Stimulated activated CD4-positive, alpha-beta T cell treated with anti-CD3 and anti-CD28 coated beads, Interleukin-4, amount 100 ng/mL, for 48 hours (primary cell): ENCODE measurements around the gene SRPK3.

Source experiments
- DNase-seq, 2 donors: peaks; one replicate each; pipeline ENCODE4 v3.0.0-alpha.2; 2020; ENCODE audit warnings: low read depth in 2 of 2

SRPK3 gene

DNA sequence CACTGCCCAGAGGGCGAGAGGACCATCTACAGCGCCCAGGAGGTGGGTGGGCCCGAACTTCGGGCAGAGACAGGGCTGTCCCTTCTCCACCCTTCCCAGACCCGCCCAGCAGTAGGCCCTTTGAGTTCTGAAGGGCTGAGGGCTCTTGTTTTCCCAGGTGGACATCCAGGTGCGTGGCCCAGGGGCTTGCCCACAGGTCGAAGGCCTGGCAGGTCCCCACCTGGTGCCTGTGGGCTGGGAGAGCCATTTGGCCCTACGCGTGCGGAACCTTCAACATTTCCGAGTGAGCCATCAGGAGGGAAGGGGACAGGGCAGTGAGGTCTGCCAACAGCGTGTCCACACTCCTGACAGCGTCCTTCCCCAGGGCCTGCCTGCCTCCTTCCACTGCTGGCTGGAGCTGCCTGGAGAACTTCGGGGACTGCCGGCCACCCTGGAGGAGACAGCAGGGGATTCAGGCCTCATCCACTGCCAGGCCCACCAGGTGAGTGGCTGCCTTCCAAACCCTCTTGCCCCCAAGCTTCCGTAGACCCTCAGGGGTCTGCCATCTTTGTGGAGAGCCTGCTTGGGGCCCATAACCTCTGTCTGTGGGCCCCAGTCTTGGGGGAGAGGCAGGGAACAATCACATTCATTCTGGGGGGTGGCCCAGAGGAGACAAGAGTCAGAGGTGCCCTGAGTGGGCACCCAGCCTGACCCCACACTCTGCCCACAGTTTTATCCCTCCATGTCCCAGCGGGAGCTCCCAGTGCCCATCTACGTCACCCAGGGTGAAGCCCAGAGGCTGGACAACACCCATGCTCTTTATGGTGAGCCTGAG is 10.0 kb upstream of the SRPK3 start:
- DNase-seq = no peak

DNA sequence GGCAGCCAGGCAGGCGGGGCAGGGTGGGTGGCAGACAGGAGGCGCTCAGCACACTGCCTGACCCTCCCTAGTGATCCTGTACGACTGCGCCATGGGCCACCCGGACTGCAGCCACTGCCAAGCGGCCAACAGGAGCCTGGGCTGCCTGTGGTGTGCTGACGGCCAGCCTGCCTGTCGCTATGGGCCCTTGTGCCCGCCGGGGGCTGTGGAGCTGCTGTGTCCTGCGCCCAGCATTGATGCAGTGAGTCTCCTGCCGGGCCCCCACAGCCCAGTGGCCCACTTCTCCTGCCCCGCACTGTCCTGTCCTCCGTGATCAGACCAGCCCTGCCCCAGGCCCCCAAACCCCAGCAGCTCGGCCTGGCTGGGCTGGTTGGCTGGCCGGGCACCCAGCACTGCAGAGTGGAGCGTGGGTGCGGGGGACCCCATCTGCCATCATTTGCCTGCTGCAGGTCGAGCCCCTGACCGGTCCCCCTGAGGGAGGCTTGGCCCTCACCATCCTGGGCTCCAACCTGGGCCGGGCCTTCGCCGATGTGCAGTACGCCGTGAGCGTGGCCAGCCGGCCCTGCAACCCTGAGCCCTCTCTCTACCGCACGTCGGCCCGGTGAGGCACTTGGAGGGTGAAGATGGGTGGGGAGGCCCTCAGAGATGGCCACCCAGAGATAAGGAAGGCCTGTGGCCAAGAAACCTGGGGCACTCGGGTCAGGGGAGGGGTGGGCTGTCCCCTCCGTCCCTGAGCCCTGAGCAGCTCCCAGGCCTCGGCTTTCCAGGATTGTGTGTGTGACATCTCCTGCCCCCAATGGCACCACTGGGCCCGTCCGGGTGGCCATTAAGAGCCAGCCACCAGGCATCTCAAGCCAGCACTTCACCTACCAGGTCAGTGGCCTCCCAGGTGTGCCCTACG is 9.2 kb upstream of the SRPK3 start:
- no peak for DNase-seq

DNA sequence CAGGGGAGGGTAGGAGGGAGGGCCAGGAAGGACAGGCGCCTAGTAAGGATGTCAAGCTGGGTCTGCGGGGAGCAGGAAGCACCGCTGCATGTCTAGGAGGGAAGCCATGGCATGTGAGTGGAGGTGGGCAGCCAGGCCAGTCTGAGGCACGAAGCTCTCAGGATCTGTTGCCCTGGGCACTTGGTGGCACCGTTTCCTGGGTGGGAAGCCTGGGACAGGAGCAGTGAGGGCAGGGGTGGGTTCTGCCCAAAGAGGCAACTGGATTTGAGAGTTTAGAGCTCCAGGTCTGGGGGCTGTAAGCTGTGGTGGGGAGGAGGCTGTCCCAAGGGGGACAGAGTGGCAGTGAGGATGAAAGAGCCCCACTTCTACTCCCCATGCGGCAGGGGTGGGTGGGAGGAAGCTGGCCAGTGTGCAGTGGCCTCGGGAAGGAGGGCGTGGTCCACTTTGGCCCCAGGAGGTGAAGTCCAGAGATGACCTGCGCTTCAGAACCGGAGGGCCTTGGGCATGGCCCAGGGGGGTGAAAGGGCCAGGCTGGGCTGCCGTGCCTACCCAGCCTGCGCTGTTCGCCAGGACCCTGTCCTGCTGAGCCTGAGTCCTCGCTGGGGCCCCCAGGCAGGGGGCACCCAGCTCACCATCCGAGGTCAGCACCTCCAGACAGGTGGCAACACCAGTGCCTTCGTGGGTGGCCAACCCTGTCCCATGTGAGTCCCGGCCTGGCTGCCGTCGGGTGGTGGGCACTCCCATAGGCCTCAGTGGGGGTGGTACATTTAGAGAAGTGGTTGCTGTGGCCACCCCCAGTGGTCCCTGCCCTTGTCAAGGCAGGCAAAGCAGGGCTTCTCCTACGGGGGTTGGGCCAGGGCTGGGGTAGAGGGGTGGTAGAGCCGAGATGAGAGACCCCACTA is 8.3 kb upstream of the SRPK3 start:
- DNase-seq = no peak

DNA sequence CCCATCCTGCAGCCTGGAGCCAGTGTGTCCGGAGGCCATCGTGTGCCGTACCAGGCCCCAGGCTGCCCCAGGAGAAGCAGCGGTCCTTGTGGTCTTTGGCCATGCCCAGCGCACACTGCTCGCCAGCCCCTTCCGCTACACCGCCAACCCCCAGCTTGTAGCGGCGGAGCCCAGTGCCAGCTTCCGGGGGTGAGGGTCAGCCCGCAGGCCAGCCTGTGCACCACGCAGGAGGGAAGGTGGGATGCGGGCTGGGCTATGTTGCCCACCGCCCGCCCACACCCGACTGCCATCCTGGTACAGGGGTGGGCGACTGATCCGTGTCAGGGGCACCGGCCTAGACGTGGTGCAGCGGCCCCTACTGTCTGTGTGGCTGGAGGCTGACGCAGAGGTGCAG is 7.6 kb upstream of the SRPK3 start:
- no peak for DNase-seq

DNA sequence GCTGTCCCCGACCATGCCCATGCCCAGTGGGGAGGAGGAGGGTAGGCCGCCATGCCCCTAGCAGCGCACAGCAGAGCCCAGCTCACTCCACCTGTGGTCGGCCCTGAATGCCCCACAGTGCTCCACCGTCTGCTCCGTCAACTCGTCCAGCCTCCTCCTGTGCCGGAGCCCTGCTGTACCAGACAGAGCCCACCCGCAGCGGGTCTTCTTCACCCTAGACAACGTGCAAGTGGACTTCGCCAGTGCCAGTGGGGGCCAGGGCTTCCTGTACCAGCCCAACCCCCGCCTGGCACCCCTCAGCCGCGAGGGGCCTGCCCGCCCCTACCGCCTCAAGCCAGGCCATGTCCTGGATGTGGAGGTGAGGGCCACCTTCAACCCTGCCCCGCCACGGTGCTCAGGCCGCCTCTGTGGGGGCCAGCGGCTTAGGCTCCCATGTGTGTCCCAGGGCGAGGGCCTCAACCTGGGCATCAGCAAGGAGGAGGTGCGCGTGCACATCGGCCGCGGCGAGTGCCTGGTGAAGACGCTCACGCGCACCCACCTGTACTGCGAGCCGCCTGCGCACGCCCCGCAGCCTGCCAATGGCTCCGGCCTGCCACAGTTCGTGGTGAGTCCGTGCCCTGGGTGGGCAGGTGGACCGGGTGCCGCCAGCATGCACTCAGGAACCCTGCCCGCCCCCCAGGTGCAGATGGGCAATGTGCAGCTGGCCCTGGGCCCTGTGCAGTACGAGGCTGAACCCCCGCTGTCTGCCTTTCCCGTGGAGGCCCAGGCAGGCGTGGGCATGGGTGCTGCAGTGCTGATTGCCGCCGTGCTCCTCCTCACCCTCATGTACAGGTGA is 6.9 kb upstream of the SRPK3 start:
- DNase-seq = no peak

DNA sequence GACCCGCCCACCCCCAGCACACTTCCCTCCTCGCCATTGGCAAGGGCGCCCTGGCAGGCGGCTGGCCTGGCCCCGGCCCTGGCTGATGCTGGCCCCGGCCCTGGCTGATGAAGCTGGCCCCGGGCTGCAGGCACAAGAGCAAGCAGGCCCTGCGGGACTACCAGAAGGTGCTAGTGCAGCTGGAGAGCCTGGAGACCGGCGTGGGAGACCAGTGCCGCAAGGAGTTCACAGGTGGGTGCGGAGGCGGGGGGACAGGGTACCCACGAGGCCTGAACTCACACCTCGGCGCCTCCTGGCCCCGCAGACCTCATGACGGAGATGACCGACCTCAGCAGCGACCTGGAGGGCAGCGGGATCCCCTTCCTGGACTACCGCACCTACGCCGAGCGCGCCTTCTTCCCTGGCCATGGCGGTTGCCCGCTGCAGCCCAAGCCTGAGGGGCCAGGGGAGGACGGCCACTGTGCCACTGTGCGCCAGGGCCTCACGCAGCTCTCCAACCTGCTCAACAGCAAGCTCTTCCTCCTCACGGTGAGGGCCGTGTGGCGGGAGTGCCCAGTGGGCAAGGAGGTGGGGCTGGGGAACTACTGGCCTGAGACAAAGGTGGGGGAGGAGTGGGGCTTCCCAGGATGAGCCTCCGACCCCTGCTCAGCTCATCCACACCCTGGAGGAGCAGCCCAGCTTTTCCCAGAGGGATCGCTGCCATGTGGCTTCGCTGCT is 6.1 kb upstream of the SRPK3 start:
- DNase-seq = no peak

DNA sequence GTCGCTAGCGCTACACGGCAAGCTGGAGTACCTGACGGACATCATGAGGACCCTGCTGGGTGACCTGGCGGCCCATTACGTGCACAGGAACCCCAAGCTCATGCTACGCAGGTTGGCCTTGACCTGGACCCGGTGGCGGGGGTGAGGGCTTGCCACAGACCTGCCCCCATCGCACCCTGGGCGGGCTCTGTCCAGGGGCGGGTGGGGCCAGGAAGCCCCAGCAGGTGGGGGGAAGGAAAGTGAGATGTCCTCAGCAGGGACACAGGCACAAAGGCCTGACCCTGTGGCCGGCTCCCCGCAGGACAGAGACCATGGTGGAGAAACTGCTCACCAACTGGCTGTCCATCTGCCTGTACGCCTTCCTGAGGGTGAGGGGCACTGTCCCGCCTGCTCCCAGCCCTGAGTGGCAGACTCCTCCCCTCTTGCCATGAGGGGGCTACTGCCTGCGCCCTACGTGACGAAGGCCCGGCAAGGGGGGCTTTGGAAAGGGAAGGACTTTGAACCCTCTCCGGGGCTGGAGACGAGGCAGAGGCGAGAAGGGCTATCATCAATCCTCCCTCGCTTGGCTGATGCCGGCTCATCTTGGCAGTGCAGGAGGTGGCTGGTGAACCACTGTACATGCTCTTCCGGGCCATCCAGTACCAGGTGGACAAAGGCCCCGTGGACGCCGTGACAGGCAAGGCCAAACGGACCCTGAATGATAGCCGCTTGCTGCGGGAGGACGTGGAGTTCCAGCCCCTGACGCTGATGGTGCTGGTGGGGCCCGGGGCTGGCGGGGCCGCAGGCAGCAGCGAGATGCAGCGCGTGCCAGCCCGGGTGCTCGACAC is 5.3 kb upstream of the SRPK3 start:
- DNase-seq = no peak

DNA sequence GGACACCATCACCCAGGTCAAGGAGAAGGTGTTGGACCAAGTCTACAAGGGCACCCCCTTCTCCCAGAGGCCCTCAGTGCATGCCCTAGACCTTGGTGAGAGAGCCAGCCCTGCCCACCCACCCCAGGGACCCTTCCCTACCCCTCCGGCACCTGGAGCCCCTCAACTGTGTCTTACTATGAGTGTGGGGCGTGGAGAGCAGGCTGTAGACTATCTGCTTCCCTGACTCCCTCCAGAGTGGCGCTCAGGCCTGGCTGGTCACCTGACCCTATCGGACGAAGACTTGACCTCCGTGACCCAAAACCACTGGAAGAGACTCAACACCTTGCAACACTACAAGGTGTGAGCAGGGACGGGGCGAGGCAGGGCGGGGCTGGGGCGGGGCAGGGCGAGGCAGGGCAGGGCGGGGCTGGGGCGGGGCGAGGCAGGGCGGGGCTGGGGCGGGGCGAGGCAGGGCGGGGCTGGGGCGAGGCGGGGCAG is 4.7 kb upstream of the SRPK3 start:
- DNase-seq = no peak

DNA sequence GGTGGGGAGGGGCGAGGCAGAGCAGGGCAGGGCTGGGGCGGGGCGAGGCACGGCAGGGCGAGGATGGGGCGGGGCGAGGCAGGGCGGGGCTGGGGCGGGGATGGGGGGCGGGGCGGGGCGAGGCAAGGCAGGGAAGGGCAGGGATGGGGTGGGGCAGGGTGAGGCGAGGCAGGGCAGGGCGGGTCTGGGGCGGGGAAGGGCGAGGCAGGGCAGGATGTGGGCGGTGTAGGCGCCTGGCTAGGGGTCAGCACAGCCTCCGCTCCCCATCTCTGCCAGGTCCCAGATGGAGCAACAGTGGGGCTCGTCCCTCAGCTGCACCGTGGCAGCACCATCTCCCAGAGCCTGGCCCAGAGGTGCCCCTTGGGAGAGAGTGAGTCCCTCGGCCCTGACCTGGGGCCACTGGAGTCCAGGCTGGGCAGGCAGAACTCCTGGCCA is 4.2 kb upstream of the SRPK3 start:
- DNase-seq = no peak

DNA sequence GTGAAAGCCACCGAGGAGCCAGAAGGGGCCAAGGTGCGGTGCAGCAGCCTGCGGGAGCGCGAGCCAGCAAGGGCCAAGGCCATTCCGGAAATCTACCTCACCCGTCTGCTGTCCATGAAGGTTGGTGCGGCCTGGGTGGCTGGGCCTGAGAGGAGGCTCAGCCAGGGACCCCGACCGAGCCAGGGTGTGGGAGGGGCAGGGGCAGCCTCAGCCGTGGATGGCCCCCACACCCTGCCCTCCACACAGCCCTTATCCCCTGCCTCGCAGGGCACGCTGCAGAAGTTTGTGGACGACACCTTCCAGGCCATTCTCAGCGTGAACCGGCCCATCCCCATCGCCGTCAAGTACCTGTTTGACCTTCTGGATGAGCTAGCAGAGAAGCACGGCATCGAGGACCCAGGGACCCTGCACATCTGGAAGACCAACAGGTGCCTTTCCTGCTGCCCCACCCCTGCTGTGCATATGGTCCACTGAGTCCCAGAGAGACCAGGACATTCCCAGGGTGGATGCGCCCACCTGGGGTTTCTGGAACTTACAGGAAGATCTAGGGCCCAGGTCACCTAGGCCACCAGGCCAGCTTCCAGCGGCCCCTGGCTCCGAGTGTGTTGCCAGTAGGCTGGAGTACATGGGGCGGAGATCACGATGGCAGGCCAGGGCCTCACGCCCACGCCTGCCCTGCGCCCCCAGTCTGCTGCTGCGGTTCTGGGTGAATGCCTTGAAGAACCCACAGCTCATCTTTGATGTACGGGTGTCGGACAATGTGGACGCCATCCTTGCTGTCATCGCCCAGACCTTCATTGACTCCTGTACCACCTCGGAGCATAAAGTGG is 3.4 kb upstream of the SRPK3 start:
- DNase-seq = no peak

DNA sequence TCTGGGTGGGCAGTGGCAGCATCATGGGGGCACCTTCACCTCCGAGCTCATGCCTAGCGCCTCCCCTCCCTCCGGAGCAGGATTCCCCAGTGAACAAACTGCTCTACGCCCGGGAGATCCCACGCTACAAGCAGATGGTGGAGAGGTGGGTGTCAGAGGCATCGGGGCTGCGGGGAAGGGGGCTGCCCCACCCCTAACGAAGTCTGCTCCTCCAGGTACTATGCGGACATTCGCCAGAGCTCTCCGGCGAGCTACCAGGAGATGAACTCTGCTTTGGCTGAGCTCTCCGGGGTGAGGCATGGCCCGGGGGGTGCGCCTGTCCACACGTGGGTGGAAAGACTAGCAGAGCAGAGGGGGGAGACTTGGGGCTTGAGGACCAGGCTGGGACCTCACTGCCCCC is 2.7 kb upstream of the SRPK3 start:
- DNase-seq = no peak

DNA sequence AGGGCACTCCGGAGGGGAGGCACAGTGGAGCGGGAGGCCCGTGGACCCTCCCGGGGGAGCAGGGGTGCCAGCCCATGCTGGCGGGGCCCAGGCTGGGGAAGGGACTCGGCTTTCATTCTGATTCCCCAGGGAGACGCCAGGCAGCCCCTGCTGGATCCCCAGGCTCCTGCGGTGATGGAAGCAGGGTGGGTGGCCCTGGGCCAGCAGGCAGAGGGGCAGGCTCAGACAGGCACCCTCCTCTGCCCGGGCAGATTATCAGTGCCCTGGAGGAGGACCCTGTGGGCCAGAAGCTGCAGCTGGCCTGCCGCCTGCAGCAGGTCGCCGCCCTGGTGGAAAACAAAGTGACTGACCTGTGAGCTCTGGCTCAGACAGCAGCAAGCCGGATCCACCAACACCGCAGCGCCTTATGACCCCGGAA is 2.1 kb upstream of the SRPK3 start:
- DNase-seq = no peak

DNA sequence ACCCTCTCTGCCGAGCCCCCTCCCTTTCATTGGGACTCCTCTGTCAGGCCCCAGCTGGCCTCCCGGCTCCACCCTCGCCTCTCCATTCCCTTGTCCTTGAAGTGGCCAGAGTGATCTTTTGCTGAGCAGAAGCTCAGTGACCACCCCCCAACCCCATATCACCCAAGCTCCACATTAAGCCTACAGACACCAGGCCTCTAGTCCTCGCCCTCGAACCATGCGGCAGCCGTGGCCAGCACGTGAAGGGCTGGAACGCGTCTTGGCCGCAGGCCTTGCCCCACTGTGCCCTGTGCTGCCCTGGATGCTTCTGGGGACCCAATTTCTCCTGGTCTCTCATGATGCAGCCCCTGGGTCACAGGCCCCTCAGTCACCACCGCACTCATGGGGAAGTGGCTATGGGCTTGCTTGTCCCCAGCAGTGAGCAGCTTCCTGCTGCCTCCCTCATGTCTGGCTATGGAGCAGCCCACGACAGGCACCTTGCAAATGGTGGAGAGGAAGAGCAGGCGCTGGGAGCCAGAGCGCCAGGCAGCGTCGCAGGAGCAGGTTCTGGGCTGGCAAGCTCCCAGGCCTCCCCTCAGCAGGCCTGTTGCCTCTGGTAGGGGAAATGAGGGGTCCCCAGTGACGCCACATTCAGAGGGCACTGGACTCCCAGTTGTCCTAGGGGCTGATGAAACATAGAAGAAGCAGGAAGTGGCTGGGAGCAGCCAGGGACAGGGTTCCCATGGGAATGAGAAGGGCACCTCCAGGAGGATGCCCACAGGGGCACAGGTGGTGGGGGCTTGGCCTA is 757 bp upstream of the SRPK3 start:
- no peak for DNase-seq

DNA sequence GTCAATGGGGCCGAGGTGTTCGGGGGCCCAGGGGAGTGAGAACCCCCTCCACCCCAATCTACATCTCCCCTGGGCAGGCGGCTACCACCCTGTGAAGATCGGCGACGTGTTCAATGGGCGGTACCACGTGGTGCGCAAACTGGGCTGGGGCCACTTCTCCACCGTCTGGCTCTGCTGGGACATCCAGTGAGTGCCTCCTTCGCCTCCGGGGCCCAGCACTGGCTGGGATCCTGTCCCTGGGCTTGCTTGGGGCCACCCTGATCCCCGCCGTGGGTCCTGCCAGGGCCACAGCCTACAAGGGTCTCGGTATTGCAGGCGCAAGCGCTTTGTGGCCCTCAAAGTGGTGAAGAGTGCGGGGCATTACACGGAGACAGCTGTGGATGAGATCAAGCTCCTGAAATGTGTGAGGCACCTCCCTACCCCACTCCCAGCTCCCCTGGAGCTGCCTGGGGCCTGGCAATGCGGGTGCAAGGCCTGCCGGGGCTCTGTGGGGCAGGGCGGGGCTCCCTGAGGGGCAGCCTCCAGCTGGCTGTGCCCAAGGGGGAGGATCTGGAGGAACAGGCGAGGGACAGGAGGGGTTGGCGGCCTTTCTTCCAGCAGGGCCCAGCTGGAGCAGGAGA is 697 bp downstream of the SRPK3 start:
- DNase-seq = no peak

DNA sequence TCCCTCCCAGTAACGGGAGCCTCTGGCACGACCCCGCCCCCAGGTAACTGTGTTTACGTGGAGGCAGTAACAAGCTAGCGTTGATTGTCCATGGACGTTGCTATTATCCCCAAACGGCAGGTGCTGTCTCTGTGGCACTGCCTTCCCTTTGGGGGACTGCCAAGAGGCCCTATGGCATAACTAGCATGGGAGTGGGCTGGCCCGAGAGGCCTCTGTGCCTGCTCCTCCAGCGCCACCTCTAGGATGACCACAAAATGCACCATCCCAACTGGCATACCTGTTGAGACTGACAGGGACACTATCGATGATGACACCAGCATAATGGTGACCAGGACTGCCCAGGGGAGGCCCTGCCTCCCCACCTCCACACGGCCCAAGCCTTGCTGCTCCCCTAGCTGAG is 1.5 kb downstream of the SRPK3 start:
- no peak for DNase-seq

DNA sequence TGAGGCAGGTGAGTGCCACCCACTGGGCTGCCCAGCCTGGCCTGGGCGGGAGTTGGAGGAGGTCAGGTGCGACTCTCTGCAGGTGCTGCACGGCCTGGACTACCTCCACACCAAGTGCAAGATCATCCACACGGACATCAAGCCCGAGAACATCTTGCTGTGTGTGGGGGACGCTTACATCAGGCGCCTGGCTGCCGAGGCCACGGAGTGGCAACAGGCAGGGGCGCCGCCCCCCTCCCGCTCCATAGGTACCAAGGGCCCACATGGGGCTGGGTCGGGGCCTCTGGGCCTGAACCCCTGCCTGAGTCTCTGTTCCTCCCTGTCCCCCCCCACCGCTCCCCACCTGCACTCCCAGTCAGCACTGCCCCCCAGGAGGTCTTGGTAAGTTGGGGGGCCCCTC is 2.0 kb downstream of the SRPK3 start:
- no peak for DNase-seq

DNA sequence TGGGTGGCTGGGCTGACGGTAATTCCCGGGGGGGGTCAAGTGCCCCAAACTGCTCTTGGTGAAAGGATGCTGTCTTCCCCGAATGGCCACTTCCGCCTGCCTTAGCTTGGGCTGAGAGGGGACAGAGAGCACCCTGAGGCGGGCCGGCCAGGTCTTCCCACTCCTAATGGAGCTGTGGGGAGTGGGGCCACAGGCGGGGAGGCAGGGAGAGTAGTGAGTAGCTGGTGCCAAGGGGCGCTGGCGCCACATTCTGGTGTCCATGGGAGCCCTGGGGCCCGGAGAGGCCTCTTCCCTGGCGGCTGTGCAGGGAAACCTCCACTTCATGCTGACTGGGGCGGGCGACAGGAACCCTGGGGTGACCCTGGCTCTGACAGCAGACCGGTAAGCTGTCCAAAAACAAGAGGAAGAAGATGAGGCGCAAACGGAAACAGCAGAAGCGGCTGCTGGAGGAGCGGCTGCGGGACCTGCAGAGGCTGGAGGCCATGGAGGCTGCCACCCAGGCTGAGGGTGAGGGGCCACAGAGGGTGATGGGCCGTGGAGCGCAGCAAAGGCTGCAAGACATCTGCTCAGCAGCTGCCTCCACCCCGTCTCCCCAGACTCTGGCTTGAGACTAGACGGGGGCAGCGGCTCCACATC is 2.7 kb downstream of the SRPK3 start:
- DNase-seq = no peak
